DND-41 (cell line): ENCODE results near the gene NTN4.
"Not testable (repeated sequence)": the region's sequence is repeated elsewhere in the genome, so short reads cannot be mapped to it uniquely, and the experiment has no call there.

ENCODE experiments used
- ATAC-seq: fragments of 200-7000 bp; cut with Tn5 transposase; 3 replicates; pipeline ENCODE4 v1.9.1; 2021; ENCODE audit warnings: low read depth; ENCODE audit not compliant: insufficient read depth
- DNase-seq: peaks from one replicate; pipeline ENCODE4 v3.0.0-alpha.2; 2020
- H2AFZ ChIP-seq: 2 replicates; pipeline ENCODE4 v1.6.0; 2012; ENCODE audit warnings: low read depth, low read length
- H3K27ac ChIP-seq: 2 replicates; pipeline ENCODE4 v1.5.1; 2012; ENCODE audit warnings: low read length, inconsistent platforms
- H3K27me3 ChIP-seq: fragments of 200-600 bp; sonication (generic); 2 replicates; pipeline ENCODE4 v1.6.0; 2012; ENCODE audit warnings: low read length, mild to moderate bottlenecking, inconsistent platforms; ENCODE audit not compliant: insufficient read depth, poor library complexity
- H3K36me3 ChIP-seq: 2 replicates; pipeline ENCODE4 v1.5.1; 2012; ENCODE audit warnings: low read length, inconsistent platforms; ENCODE audit not compliant: insufficient read depth
- H3K4me1 ChIP-seq: 2 replicates; pipeline ENCODE4 v1.5.1; 2012; ENCODE audit warnings: mild to moderate bottlenecking, low read length; ENCODE audit not compliant: insufficient read depth
- H3K4me2 ChIP-seq: 2 replicates; pipeline ENCODE4 v1.6.0; 2012; ENCODE audit warnings: mild to moderate bottlenecking, moderate library complexity, low read length, inconsistent platforms; ENCODE audit not compliant: insufficient read depth
- H3K4me3 ChIP-seq, 2 experiments: fragments of 200-600 bp in 1 of 2; shearing (Covaris generic) in 1 of 2; 2 replicates each; pipeline ENCODE4 v1.5.1; 2012 to 2016; ENCODE audit warnings: inconsistent platforms in 2 of 2, low read length in 2 of 2, mild to moderate bottlenecking in 2 of 2, low read depth in 1 of 2, moderate library complexity in 1 of 2
- H3K79me2 ChIP-seq: 2 replicates; pipeline ENCODE4 v1.6.0; 2012; ENCODE audit warnings: low read length, inconsistent platforms; ENCODE audit not compliant: insufficient read depth
- H3K9ac ChIP-seq: 2 replicates; pipeline ENCODE4 v1.6.0; 2012; ENCODE audit warnings: low read depth, mild to moderate bottlenecking, inconsistent platforms, low read length, moderate library complexity
- H3K9me3 ChIP-seq: 2 replicates; pipeline ENCODE4 v1.5.1; 2012; ENCODE audit warnings: low read length, moderate library complexity, mild to moderate bottlenecking, inconsistent platforms; ENCODE audit not compliant: insufficient read depth, severe bottlenecking
- H4K20me1 ChIP-seq: 2 replicates; pipeline ENCODE4 v1.6.0; 2012; ENCODE audit warnings: low read length; ENCODE audit not compliant: insufficient read depth
- CTCF ChIP-seq: IDR thresholded peaks from 2 replicates; pipeline ENCODE4 v1.5.1; 2012; ENCODE audit warnings: borderline replicate concordance, low read length, moderate library complexity, mild to moderate bottlenecking; ENCODE audit not compliant: poor library complexity, severe bottlenecking; ENCODE audit errors: extremely low read depth
- EZH2 ChIP-seq: IDR thresholded peaks from 3 replicates; pipeline ENCODE4 v1.6.1; 2012; ENCODE audit warnings: borderline replicate concordance, low read depth, mild to moderate bottlenecking, moderate library complexity, low read length, inconsistent platforms; ENCODE audit not compliant: severe bottlenecking

The NTN4 gene

DNA sequence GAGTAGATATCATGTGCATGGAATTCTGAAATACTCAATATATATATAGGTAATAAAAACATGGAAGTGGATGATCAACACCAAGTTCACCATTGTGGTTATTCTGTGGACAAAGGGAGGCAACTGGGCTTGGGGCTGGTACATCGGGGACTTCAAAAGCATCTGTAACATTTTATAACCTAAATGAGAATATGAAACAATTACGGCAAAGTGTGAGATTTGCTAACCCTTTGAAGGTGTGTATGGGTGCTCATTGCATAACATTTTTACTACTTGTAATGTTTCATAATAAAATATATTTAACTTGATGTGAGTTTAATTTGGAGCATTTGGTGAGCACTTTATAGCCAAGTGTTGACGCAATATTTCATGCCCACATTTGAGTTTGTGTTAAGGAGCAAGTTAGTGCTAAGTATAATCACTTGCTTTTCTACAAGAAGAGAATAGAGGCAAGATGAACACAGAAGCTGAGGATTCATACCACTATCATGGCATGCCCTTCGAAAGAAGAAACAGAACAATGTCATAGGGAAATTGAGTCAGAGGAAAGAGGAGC, 109.3 kb downstream of the NTN4 start:
- Histone ChIP-seq H3K4me3 (no peak overlapping the region), H3K9me3 (no peaks in the 10 kb centered on the region), H3K9ac (no peak overlapping the region), H3K4me2 (no peak overlapping the region), H2AFZ (no peak overlapping the region), H3K4me1 (no peaks in the 10 kb centered on the region), H3K79me2 (no peaks in the 10 kb centered on the region), H3K36me3 (no peaks in the 10 kb centered on the region), H3K27ac (no peak overlapping the region), H3K27me3 (no peaks in the 10 kb centered on the region), H4K20me1 (no peaks in the 10 kb centered on the region)
- ATAC-seq, result no peak
- TF ChIP-seq CTCF, result no peak
- TF ChIP-seq EZH2, result no peak
- no peak for DNase-seq

GRCh38 chr12:95678684-95679083, 111.9 kb downstream of the NTN4 start:
- no peak overlapping the region for H3K4me3 ChIP-seq
- no peaks in the 10 kb centered on the region for H3K36me3 ChIP-seq
- no peak for ATAC-seq
- no peak overlapping the region for H3K27ac ChIP-seq
- TF ChIP-seq EZH2 (no peak), CTCF (no peak)
- H3K4me2 ChIP-seq, result no peak overlapping the region
- DNase-seq, result no peak
- H4K20me1 ChIP-seq, result no peaks in the 10 kb centered on the region
- H3K9ac ChIP-seq, result no peak overlapping the region
- no peaks in the 10 kb centered on the region for H3K9me3 ChIP-seq
- no peaks in the 10 kb centered on the region for H3K79me2 ChIP-seq
- no peaks in the 10 kb centered on the region for H3K4me1 ChIP-seq
- H2AFZ ChIP-seq, result no peak overlapping the region
- no peaks in the 10 kb centered on the region for H3K27me3 ChIP-seq

- not testable (repeated sequence) for DNase-seq, H3K4me3 ChIP-seq, ATAC-seq, H2AFZ ChIP-seq, H3K4me1 ChIP-seq, H3K9ac ChIP-seq, H3K9me3 ChIP-seq, H3K27ac ChIP-seq, H4K20me1 ChIP-seq, H3K79me2 ChIP-seq, H3K27me3 ChIP-seq, H3K4me2 ChIP-seq, H3K36me3 ChIP-seq
Measured at GRCh38 chr12:95677782-95678181, 112.8 kb downstream of the NTN4 start.

DNA sequence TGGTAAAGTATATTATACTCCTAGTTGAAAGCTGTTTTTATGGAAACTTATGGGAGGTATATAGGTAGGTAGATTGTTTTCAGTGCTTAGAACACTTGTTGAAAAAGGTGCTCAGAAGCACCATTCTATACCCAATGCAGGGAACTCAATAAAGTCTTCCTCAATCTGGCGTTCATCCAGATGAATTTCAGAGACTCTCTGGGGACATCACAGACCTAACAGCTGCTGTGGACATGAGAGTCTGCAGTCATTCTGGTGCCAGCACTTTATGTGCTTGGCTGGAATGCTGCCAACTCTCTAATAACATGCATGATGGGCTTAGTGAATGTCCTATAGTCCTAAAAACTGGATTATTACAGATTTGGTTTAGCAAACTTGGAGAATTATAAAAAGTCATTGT, 115.9 kb downstream of the NTN4 start:
- no peaks in the 10 kb centered on the region for H3K36me3 ChIP-seq
- no peak overlapping the region for H3K4me2 ChIP-seq
- H3K9ac ChIP-seq, result no peak overlapping the region
- no peak for TF ChIP-seq CTCF
- no peak overlapping the region for H3K27ac ChIP-seq
- H3K4me3 ChIP-seq, result no peak overlapping the region
- ATAC-seq (no peak), DNase-seq (no peak)
- no peak overlapping the region for H2AFZ ChIP-seq
- H4K20me1 ChIP-seq, result no peaks in the 10 kb centered on the region
- no peaks in the 10 kb centered on the region for H3K79me2 ChIP-seq
- no peaks in the 10 kb centered on the region for H3K27me3 ChIP-seq
- H3K4me1 ChIP-seq, result no peaks in the 10 kb centered on the region
- H3K9me3 ChIP-seq, result no peaks in the 10 kb centered on the region
